Nephron progenitor cell (in vitro differentiated cells): ENCODE results near the gene CFL1.

Experiments used
- DNase-seq: peaks from one replicate; pipeline ENCODE4 v3.0.0; 2021
- H3K27ac Mint-ChIP-seq: 2 replicates; pipeline ENCODE4 v1.8.0; 2021; ENCODE audit warnings: mild to moderate bottlenecking, moderate library complexity, mixed read lengths
- H3K27me3 Mint-ChIP-seq: 2 replicates; pipeline ENCODE4 v1.8.0; 2021; ENCODE audit warnings: mild to moderate bottlenecking, low read depth, mixed read lengths; ENCODE audit not compliant: poor library complexity
- H3K36me3 Mint-ChIP-seq: 2 replicates; pipeline ENCODE4 v1.8.0; 2021; ENCODE audit warnings: low read depth, mixed read lengths
- H3K4me1 Mint-ChIP-seq: 2 replicates; pipeline ENCODE4 v1.8.0; 2021; ENCODE audit warnings: mixed read lengths
- H3K4me3 Mint-ChIP-seq: 2 replicates; pipeline ENCODE4 v1.8.0; 2021; ENCODE audit warnings: mild to moderate bottlenecking, moderate library complexity, mixed read lengths
- H3K9me3 Mint-ChIP-seq: 2 replicates; pipeline ENCODE4 v1.8.0; 2021; ENCODE audit warnings: mild to moderate bottlenecking, moderate library complexity, mixed read lengths
- TF ChIP-seq, protein P1 (sequence below): fragments of 200-600 bp; sonication (generic); IDR thresholded peaks from 2 replicates; pipeline ENCODE4 v1.5.0; 2021; ENCODE audit warnings: antibody characterized with exemption

The CFL1 gene

GRCh38 chr11:65852508-65853245 lies 5.3 kb downstream of the CFL1 start:
- Mint-ChIP-seq H3K27ac (peak overlapping the region; percentile 68), H3K36me3 (peaks cover 51% of the 10 kb centered on the region)

GRCh38 chr11:65851811-65852507 lies 6.0 kb downstream of the CFL1 start:
- no peak for DNase-seq
- H3K4me3 Mint-ChIP-seq: no peak overlapping the region
- H3K27me3 Mint-ChIP-seq: peaks cover 14% of the 10 kb centered on the region
- peak overlapping the region; percentile 82 for H3K27ac Mint-ChIP-seq
- peaks cover 4% of the 10 kb centered on the region for H3K9me3 Mint-ChIP-seq
- TF ChIP-seq, protein P1, sequence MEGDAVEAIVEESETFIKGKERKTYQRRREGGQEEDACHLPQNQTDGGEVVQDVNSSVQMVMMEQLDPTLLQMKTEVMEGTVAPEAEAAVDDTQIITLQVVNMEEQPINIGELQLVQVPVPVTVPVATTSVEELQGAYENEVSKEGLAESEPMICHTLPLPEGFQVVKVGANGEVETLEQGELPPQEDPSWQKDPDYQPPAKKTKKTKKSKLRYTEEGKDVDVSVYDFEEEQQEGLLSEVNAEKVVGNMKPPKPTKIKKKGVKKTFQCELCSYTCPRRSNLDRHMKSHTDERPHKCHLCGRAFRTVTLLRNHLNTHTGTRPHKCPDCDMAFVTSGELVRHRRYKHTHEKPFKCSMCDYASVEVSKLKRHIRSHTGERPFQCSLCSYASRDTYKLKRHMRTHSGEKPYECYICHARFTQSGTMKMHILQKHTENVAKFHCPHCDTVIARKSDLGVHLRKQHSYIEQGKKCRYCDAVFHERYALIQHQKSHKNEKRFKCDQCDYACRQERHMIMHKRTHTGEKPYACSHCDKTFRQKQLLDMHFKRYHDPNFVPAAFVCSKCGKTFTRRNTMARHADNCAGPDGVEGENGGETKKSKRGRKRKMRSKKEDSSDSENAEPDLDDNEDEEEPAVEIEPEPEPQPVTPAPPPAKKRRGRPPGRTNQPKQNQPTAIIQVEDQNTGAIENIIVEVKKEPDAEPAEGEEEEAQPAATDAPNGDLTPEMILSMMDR: no peak
- H3K36me3 Mint-ChIP-seq: peaks cover 51% of the 10 kb centered on the region
- H3K4me1 Mint-ChIP-seq: peaks cover 39% of the 10 kb centered on the region

More at GRCh38 chr11:65852508-65853245, 5.3 kb downstream of the CFL1 start:
- peaks cover 4% of the 10 kb centered on the region for H3K9me3 Mint-ChIP-seq
- peaks cover 39% of the 10 kb centered on the region for H3K4me1 Mint-ChIP-seq
- no peak for DNase-seq
- H3K27me3 Mint-ChIP-seq: peaks cover 10% of the 10 kb centered on the region
- H3K4me3 Mint-ChIP-seq: no peak overlapping the region
- TF ChIP-seq, protein P1: no peak

DNA sequence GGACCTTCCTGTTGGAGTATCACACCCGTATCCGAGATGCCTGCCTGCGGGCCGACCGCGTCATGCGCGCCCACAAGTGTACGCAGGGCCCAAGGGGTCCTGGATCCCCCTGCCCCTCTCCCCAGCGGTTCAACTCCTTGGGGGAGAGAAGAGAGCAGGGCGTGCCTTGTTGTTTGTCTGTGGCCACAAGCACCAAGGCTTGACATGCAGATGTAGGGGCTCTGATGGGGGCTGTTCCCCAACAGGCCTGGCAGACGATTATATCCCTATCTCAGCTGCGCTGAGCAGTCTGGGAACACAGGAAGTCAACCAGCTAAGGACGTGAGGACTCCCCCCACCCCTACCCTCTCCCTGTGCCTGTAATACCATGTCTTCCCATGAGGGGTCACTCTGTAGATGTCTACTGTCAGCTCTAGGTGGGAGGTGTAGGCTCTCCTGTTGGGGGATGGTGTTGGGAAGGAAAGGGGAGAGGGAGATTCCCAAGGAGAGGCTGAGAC lies 6.8 kb downstream of the CFL1 start:
- Mint-ChIP-seq H3K27ac (no peak overlapping the region), H3K4me3 (no peak overlapping the region), H3K36me3 (peaks cover 43% of the 10 kb centered on the region), H3K4me1 (peaks cover 32% of the 10 kb centered on the region), H3K27me3 (peaks cover 14% of the 10 kb centered on the region), H3K9me3 (peaks cover 4% of the 10 kb centered on the region)
- DNase-seq: no peak
- TF ChIP-seq, protein P1: peak; percentile 27

GRCh38 chr11:65850217-65851082 lies 7.5 kb downstream of the CFL1 start:
- no peak overlapping the region for H3K27ac Mint-ChIP-seq
- DNase-seq: no peak
- H3K27me3 Mint-ChIP-seq: peaks cover 14% of the 10 kb centered on the region
- TF ChIP-seq, protein P1: no peak
- no peak overlapping the region for H3K4me3 Mint-ChIP-seq
- H3K4me1 Mint-ChIP-seq: peaks cover 25% of the 10 kb centered on the region
- peaks cover 37% of the 10 kb centered on the region for H3K36me3 Mint-ChIP-seq
- peaks cover 4% of the 10 kb centered on the region for H3K9me3 Mint-ChIP-seq

GRCh38 chr11:65849771-65850216 lies 8.2 kb downstream of the CFL1 start:
- Mint-ChIP-seq H3K9me3 (peaks cover 4% of the 10 kb centered on the region), H3K4me3 (no peak overlapping the region), H3K4me1 (peaks cover 21% of the 10 kb centered on the region), H3K27ac (no peak overlapping the region), H3K27me3 (peaks cover 14% of the 10 kb centered on the region), H3K36me3 (peaks cover 30% of the 10 kb centered on the region)
- TF ChIP-seq, protein P1: no peak
- no peak for DNase-seq
